HCT116 (cell line): Measurements from ENCODE around the gene KLF3. TPM values are rescaled to one million over a fixed set of nuclear protein-coding genes. Genes with fewer than 3 reads are reported as not detected.

Experiments
- ATAC-seq: fragments of 200-7000 bp; cut with Tn5 transposase; 2 replicates; pipeline ENCODE4 v1.9.1; 2020; ENCODE audit warnings: mild to moderate bottlenecking, moderate library complexity
- BruUV-seq: library from RNA; stranded (reverse); fragments of 400-500 nt; replicated peaks from 2 replicates; lab custom pipeline; 2021; lab: Mats Ljungman, UMichigan
- CTCF ChIA-PET: fragments of 300-600 bp; sonication (Branson Sonifier 250); formaldehyde crosslinking; loops from one replicate; lab custom pipeline; 2021; ENCODE audit warnings: antibody characterized with exemption; lab: Charles Lee
- POLR2A ChIA-PET: fragments of 300-600, 350-600 bp; sonication (Branson Sonifier 250); formaldehyde crosslinking; loops from one replicate; lab custom pipeline; 2021; ENCODE audit warnings: antibody characterized with exemption; lab: Charles Lee
- RAD21 ChIA-PET, 2 experiments: fragments of 300-600 bp; sonication (Branson Sonifier 250); formaldehyde crosslinking; loops; one replicate each; lab custom pipeline; 2023; ENCODE audit warnings: low total read pairs in 2 of 2; ENCODE audit not compliant: uncharacterized antibody in 2 of 2, unreplicated experiment in 2 of 2, low non-redundant PET in 1 of 2; lab: Charles Lee
- DNase-seq: peaks from one replicate; pipeline ENCODE4 v3.0.0-alpha.2; 2010; ENCODE audit warnings: low read depth, low spot score
- H2AFZ ChIP-seq: fragments of 200-600 bp; shearing (Covaris generic), sonication (generic); 2 replicates; pipeline ENCODE4 v1.6.1; 2017; ENCODE audit warnings: low read depth, mixed run types, mixed read lengths, antibody characterized with exemption, low read length; ENCODE audit not compliant: poor library complexity, severe bottlenecking
- H3K27ac ChIP-seq: 2 replicates; pipeline ENCODE4 v1.5.1; 2012; ENCODE audit warnings: low read depth, low read length
- H3K27me3 ChIP-seq: fragments of 200-600 bp; sonication (generic); 2 replicates; pipeline ENCODE4 v1.6.1; 2016; ENCODE audit warnings: mixed run types, low read length, mixed read lengths; ENCODE audit not compliant: insufficient read depth
- H3K36me3 ChIP-seq, 2 experiments: fragments of 200-500 bp in 1 of 2; fragments of 200-600 bp in 1 of 2; sonication (Bioruptor generic) in 1 of 2; sonication (generic) in 1 of 2; 2 replicates each; pipeline versions ENCODE4 v1.5.1 to v1.6.1; 2014 to 2016; ENCODE audit warnings: low read length in 2 of 2, inconsistent platforms in 1 of 2, mixed read lengths in 1 of 2, mixed run types in 1 of 2; ENCODE audit not compliant: insufficient read depth in 2 of 2, control insufficient read depth in 1 of 2
- H3K4me1 ChIP-seq, 2 experiments: fragments of 200-600 bp in 1 of 2; sonication (generic) in 1 of 2; 2 replicates each; pipeline versions ENCODE4 v1.5.1 to v1.6.1; 2012 to 2017; ENCODE audit warnings: low read length in 2 of 2, inconsistent platforms in 1 of 2, mild to moderate bottlenecking in 1 of 2, mixed read lengths in 1 of 2, mixed run types in 1 of 2, moderate library complexity in 1 of 2; ENCODE audit not compliant: insufficient read depth in 2 of 2, control insufficient read depth in 1 of 2
- H3K4me2 ChIP-seq: fragments of 200-600 bp; sonication (generic); 2 replicates; pipeline ENCODE4 v1.6.1; 2017; ENCODE audit warnings: mixed run types, low read length, mixed read lengths
- H3K4me3 ChIP-seq, 2 experiments: fragments of 200-600 bp in 1 of 2; sonication (generic) in 1 of 2; replicated peaks in 1 of 2; 2 replicates each; pipeline ENCODE4 v1.5.1; 2011 to 2016; ENCODE audit warnings: low read length in 2 of 2, control low read depth in 1 of 2, low read depth in 1 of 2, mild to moderate bottlenecking in 1 of 2, mixed read lengths in 1 of 2, mixed run types in 1 of 2
- H3K79me2 ChIP-seq: fragments of 200-600 bp; sonication (generic); 2 replicates; pipeline ENCODE4 v1.6.1; 2017; ENCODE audit warnings: mild to moderate bottlenecking, mixed run types, low read length, moderate library complexity, mixed read lengths; ENCODE audit not compliant: insufficient read depth
- H3K9ac ChIP-seq: fragments of 200-600 bp; sonication (generic); 2 replicates; pipeline ENCODE4 v1.6.1; 2016; ENCODE audit warnings: low read length, mixed read lengths
- H3K9me2 ChIP-seq: fragments of 200-600 bp; sonication (generic), shearing (Covaris generic); 2 replicates; pipeline ENCODE4 v1.6.1; 2017; ENCODE audit warnings: mixed run types, mild to moderate bottlenecking, moderate library complexity; ENCODE audit not compliant: insufficient read depth
- H3K9me3 ChIP-seq, 2 experiments: fragments of 200-500 bp in 1 of 2; fragments of 200-600 bp in 1 of 2; sonication (Bioruptor generic) in 1 of 2; sonication (generic) in 1 of 2; 2 replicates each; pipeline ENCODE4 v1.6.1; 2014 to 2017; ENCODE audit warnings: low read length in 2 of 2, mixed read lengths in 2 of 2, inconsistent platforms in 1 of 2, low read depth in 1 of 2, mild to moderate bottlenecking in 1 of 2, mixed run types in 1 of 2, moderate library complexity in 1 of 2; ENCODE audit not compliant: control insufficient read depth in 1 of 2, insufficient read depth in 1 of 2
- H4K20me1 ChIP-seq: fragments of 200-600 bp; sonication (generic), shearing (Covaris generic); 2 replicates; pipeline ENCODE4 v1.6.1; 2017; ENCODE audit warnings: mixed run types, mild to moderate bottlenecking, moderate library complexity; ENCODE audit not compliant: insufficient read depth
- ATF3 ChIP-seq: IDR thresholded peaks from 2 replicates; pipeline ENCODE4 v1.6.1; 2012
- CBX3 ChIP-seq: IDR thresholded peaks from 2 replicates; pipeline ENCODE4 v1.6.1; 2012; ENCODE audit warnings: low read depth
- FOSL1 ChIP-seq: IDR thresholded peaks from 2 replicates; pipeline ENCODE4 v1.6.1; 2012; ENCODE audit warnings: low read depth
- SP1 ChIP-seq: IDR thresholded peaks from 2 replicates; pipeline ENCODE4 v1.6.1; 2012; ENCODE audit warnings: low read depth
- SRF ChIP-seq: IDR thresholded peaks from 2 replicates; pipeline ENCODE4 v1.6.1; 2012; ENCODE audit warnings: low read depth
- TCF7L2 ChIP-seq: IDR thresholded peaks from 2 replicates; pipeline ENCODE4 v1.7.0; 2011; ENCODE audit warnings: borderline replicate concordance, inconsistent platforms; ENCODE audit not compliant: insufficient read depth, insufficient read length; ENCODE audit errors: extremely low read depth
- YY1 ChIP-seq: IDR thresholded peaks from 2 replicates; pipeline ENCODE4 v1.6.1; 2011; ENCODE audit warnings: low read length, low read depth, moderate library complexity, mild to moderate bottlenecking; ENCODE audit not compliant: insufficient replicate concordance; ENCODE audit errors: extremely low read depth
- ZBTB33 ChIP-seq: IDR thresholded peaks from 2 replicates; pipeline ENCODE4 v1.6.1; 2011; ENCODE audit warnings: mild to moderate bottlenecking, low read length, moderate library complexity; ENCODE audit not compliant: insufficient replicate concordance; ENCODE audit errors: extremely low read depth
- ZFX ChIP-seq: fragments of 450-650 bp; IDR thresholded peaks from 2 replicates; pipeline ENCODE4 v1.6.1; 2017
- intact Hi-C: fragments of 100-400 bp; cut with micrococcal nuclease; formaldehyde crosslinking; loops from 2 replicates; pipeline ENCODE4 v1.10.0; 2022
- total RNA-seq: library from RNA; stranded (reverse); gene quantifications from one replicate; pipeline ENCODE4 v1.2.1, GENCODE V29; 2021; ENCODE audit not compliant: unreplicated experiment
- TF ChIP-seq, protein P1 (sequence below): IDR thresholded peaks from 2 replicates; pipeline ENCODE4 v1.6.1; 2012

KLF3 gene
- total RNA-seq, 1 experiment from 2014 or later = 44.2 TPM

DNA sequence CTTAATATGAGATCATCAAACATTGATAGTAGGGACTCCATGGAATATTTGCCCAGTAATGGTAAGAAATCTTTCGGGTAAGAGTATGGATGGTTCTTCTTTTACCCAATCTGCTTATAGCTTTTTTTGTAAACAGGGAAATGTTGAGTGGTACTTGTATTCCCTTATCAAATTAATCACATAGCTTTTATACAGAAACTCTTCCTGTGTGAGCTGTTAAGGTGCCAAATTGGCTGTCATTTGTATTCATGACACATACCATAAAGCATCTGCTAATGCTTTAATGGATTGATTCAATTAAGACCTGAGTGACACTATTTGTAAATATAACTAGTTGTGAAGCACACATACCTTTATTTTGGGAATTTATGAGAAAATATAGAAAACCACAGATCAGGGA is 34.2 kb downstream of the KLF3 start:
- Histone ChIP-seq H3K79me2 (no peaks in the 10 kb centered on the region), H3K4me1 (peaks cover 8 to 12% of the 10 kb centered on the region in 2 experiments; a peak in 3 of 4 replicates), H3K9me2 (no peaks in the 10 kb centered on the region), H2AFZ (no peak overlapping the region), H4K20me1 (no peaks in the 10 kb centered on the region), H3K9me3 (no peaks in the 10 kb centered on the region), H3K4me3 (no peak overlapping the region), H3K27me3 (no peaks in the 10 kb centered on the region), H3K9ac (no peak overlapping the region), H3K36me3 (peaks cover 23 to 38% of the 10 kb centered on the region in 2 experiments; a peak in 3 of 4 replicates), H3K27ac (no peak overlapping the region), H3K4me2 (no peak overlapping the region)
- BruUV-seq = no TSS peak
- ChIA-PET POLR2A (no interaction called here), RAD21 (no interaction called here), CTCF (no interaction called here)
- ATAC-seq = no peak
- TF ChIP-seq ZFX (no peak), ZBTB33 (no peak), YY1 (no peak), SRF (no peak), SP1 (no peak), ATF3 (no peak), CBX3 (no peak), FOSL1 (no peak), TCF7L2 (no peak)
- TF ChIP-seq, protein P1, sequence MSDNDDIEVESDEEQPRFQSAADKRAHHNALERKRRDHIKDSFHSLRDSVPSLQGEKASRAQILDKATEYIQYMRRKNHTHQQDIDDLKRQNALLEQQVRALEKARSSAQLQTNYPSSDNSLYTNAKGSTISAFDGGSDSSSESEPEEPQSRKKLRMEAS = no peak
- intact Hi-C loops = no loop called here
- DNase-seq = no peak
